Thoracic aorta (tissue), 2 donors: ENCODE measurements around the gene SLCO4A1. TPM values are rescaled to one million over a fixed set of nuclear protein-coding genes. Genes with fewer than 3 reads are reported as not detected.

Source experiments
- ATAC-seq: fragments of 150-250 bp; one replicate; pipeline ENCODE4 v1.8.0; 2017; ENCODE audit warnings: low read depth; ENCODE audit not compliant: insufficient number of reproducible peaks, low FRiP score
- DNase-seq: peaks from one replicate; pipeline ENCODE4 v3.0.0-alpha.2; 2020; ENCODE audit warnings: low spot score
- H3K27ac ChIP-seq, 2 donors: fragments of 200-600 bp; sonication (generic); 1 replicate in 1 of 2; 2 replicates in 1 of 2; pipeline ENCODE4 v1.5.1; 2016; ENCODE audit warnings: mild to moderate bottlenecking in 2 of 2, moderate library complexity in 2 of 2
- H3K27me3 ChIP-seq: fragments of 200-600 bp; sonication (generic); replicated peaks from 2 replicates; pipeline ENCODE4 v1.6.0; 2016; ENCODE audit warnings: mild to moderate bottlenecking; ENCODE audit not compliant: insufficient read depth
- H3K36me3 ChIP-seq: fragments of 200-600 bp; sonication (generic); one replicate; pipeline ENCODE4 v1.5.1; 2016
- H3K4me1 ChIP-seq, 2 donors: fragments of 200-600 bp; sonication (generic); 1 replicate in 1 of 2; 2 replicates in 1 of 2; pipeline versions ENCODE4 v1.5.1 to v1.6.0; 2016; ENCODE audit warnings: low read depth in 2 of 2, mild to moderate bottlenecking in 1 of 2; ENCODE audit not compliant: control insufficient read depth in 1 of 2
- H3K4me3 ChIP-seq: fragments of 200-600 bp; sonication (generic); 2 replicates; pipeline ENCODE4 v1.5.1; 2016; ENCODE audit warnings: mild to moderate bottlenecking
- H3K9me3 ChIP-seq: fragments of 200-600 bp; sonication (generic); 2 replicates; pipeline ENCODE4 v1.5.1; 2016
- CTCF ChIP-seq: fragments of 200-600 bp; sonication (generic); IDR thresholded peaks from one replicate; pipeline ENCODE4 v1.5.1; 2019; ENCODE audit warnings: antibody characterized with exemption
- total RNA-seq, 2 donors: library from RNA; depleted of rRNA; stranded (reverse); fragments of >200 nt; gene quantifications; one replicate each; pipeline versions ENCODE4 v1.1.0 to v1.2.3, GENCODE V29; 2016

Gene SLCO4A1
- total RNA-seq, 2 donors from 2014 or later = 22.1 to 26.0 TPM

- peaks cover 0 to 4% of the 10 kb centered on the region in 2 donors for H3K4me1 ChIP-seq
- no peaks in the 10 kb centered on the region for H3K27me3 ChIP-seq
- no peaks in the 10 kb centered on the region for H3K36me3 ChIP-seq
- no peaks in the 10 kb centered on the region for H3K9me3 ChIP-seq
- no peak overlapping the region for H3K27ac ChIP-seq
- ATAC-seq (no peak), DNase-seq (no peak)
- H3K4me3 ChIP-seq = no peak overlapping the region
- TF ChIP-seq CTCF = no peak
Observed at GRCh38 chr20:62707921-62708521, 65.7 kb downstream of the SLCO4A1 start.

- peaks cover 0 to 4% of the 10 kb centered on the region in 2 donors for H3K4me1 ChIP-seq
- DNase-seq = no peak
- no peaks in the 10 kb centered on the region for H3K36me3 ChIP-seq
- no peak for TF ChIP-seq CTCF
- no peak within 1 kb of the TSS for H3K27ac ChIP-seq
- no peaks in the 10 kb centered on the region for H3K9me3 ChIP-seq
- no peak for ATAC-seq
- H3K27me3 ChIP-seq = no peaks in the 10 kb centered on the region
- no peak within 1 kb of the TSS for H3K4me3 ChIP-seq
Observed at GRCh38 chr20:62708591-62709536, 66.6 kb downstream of the SLCO4A1 start, which contains the start of gene NTSR1. NTSR1 (plus strand) TSS chr20:62708836; CDS start chr20:62709208, 372 bp downstream.

- H3K4me1 ChIP-seq = no peaks in the 10 kb centered on the region
- TF ChIP-seq CTCF = no peak
- H3K27me3 ChIP-seq = no peaks in the 10 kb centered on the region
- ATAC-seq (no peak), DNase-seq (no peak)
- no peak overlapping the region for H3K27ac ChIP-seq
- H3K4me3 ChIP-seq = no peak overlapping the region
- H3K36me3 ChIP-seq = no peaks in the 10 kb centered on the region
- H3K9me3 ChIP-seq = no peaks in the 10 kb centered on the region
Observed at GRCh38 chr20:62709537-62709905, 67.2 kb downstream of the SLCO4A1 start.

GRCh38 chr20:62710221-62710885 lies 68.0 kb downstream of the SLCO4A1 start:
- Histone ChIP-seq H3K27me3 (no peaks in the 10 kb centered on the region), H3K27ac (no peak overlapping the region)
- DNase-seq = no peak

More at GRCh38 chr20:62710221-62710885, 68.0 kb downstream of the SLCO4A1 start:
- Histone ChIP-seq H3K9me3 (no peaks in the 10 kb centered on the region), H3K4me1 (no peaks in the 10 kb centered on the region), H3K4me3 (no peak overlapping the region), H3K36me3 (no peaks in the 10 kb centered on the region)
- no peak for ATAC-seq
- TF ChIP-seq CTCF = no peak
